ENCODE data around the gene PCK2. TPM values are rescaled to one million over a fixed set of nuclear protein-coding genes. Genes with fewer than 3 reads are reported as not detected.

The PCK2 gene
- polyA plus RNA-seq, 5 donors, result 13.3 to 17.8 (median 14.7) TPM

GRCh38 chr14:24060443-24060842 is 33.7 kb upstream of the PCK2 start:
- DNase-seq, result no peak

GRCh38 chr14:24060984-24061913 is 32.9 kb upstream of the PCK2 start:
- no peak for DNase-seq

- no peak for DNase-seq
These were observed 31.7 kb upstream of the PCK2 start for GRCh38 chr14:24062216-24062980.

GRCh38 chr14:24063263-24063836 is 30.8 kb upstream of the PCK2 start:
- DNase-seq, result no peak

GRCh38 chr14:24064091-24064795 is 29.9 kb upstream of the PCK2 start:
- DNase-seq, result no peak

GRCh38 chr14:24064856-24065255 is 29.3 kb upstream of the PCK2 start:
- no peak for DNase-seq

GRCh38 chr14:24065408-24065807 is 28.7 kb upstream of the PCK2 start:
- no peak for DNase-seq

GRCh38 chr14:24066496-24067132 is 27.5 kb upstream of the PCK2 start:
- no peak for DNase-seq

- DNase-seq, result no peak
These were observed 26.7 kb upstream of the PCK2 start for GRCh38 chr14:24067133-24068082.

GRCh38 chr14:24068711-24069410 is 25.2 kb upstream of the PCK2 start:
- no peak for DNase-seq

- no peak for DNase-seq
These were observed 24.7 kb upstream of the PCK2 start for GRCh38 chr14:24069411-24069735.

- DNase-seq, result no peak
These were observed 23.6 kb upstream of the PCK2 start for GRCh38 chr14:24070285-24071143.

- DNase-seq, result no peak
These were observed 22.9 kb upstream of the PCK2 start, which contains the start of gene CPNE6 for GRCh38 chr14:24071144-24071697. CPNE6 (plus strand) TSS chr14:24071562; CDS start chr14:24072937, 1,375 bp downstream.

- DNase-seq, result no peak
These were observed 22.2 kb upstream of the PCK2 start for GRCh38 chr14:24071836-24072430.

- DNase-seq, result no peak
These were observed 21.7 kb upstream of the PCK2 start for GRCh38 chr14:24072436-24072835.

GRCh38 chr14:24072881-24073877 is 20.9 kb upstream of the PCK2 start:
- no peak for DNase-seq
